ENCODE results near the gene MYCL.

GRCh38 chr1:39919545-39919944, 17.8 kb upstream of the MYCL start:
- TF ChIP-seq POLR2A (IDR thresholded peaks at IDR 0.05; ENCODE audit: low read length) (no peak), EP300 (IDR thresholded peaks at IDR 0.05) (no peak), JUN (IDR thresholded peaks at IDR 0.05) (no peak), PHF8 (IDR thresholded peaks at IDR 0.05; ENCODE audit: borderline replicate concordance, low read depth) (no peak), EHMT2 (IDR thresholded peaks at IDR 0.05; ENCODE audit: low read depth) (no peak), CTCF (IDR thresholded peaks at IDR 0.05) (peak; percentile 67), SMC3 (IDR thresholded peaks at IDR 0.05) (peak; percentile 78), JUNB (IDR thresholded peaks at IDR 0.05) (no peak), ZNF302 (CRISPR knock-in tag; IDR thresholded peaks at IDR 0.05) (no peak), POLR2AphosphoS2 (conservative IDR thresholded peaks at IDR 0.05; ENCODE audit: low read length) (no peak)

Measured in A549 (cell line).